Activated CD4-positive, alpha-beta memory T cell treated with anti-CD3 and anti-CD28 coated beads for 36 hours (primary cell): ENCODE data around the gene SH3BGRL3. TPM values are rescaled to one million over a fixed set of nuclear protein-coding genes. Genes with fewer than 3 reads are reported as not detected.

Source experiments
- CTCF ChIA-PET: fragments of 350-600 bp; sonication (Branson Sonifier 250); formaldehyde crosslinking; loops from one replicate; lab custom pipeline; 2021; ENCODE audit warnings: antibody characterized with exemption, inconsistent platforms; lab: Charles Lee
- POLR2A ChIA-PET: fragments of 350-600 bp; sonication (Branson Sonifier 250); formaldehyde crosslinking; loops from one replicate; lab custom pipeline; 2021; ENCODE audit warnings: antibody characterized with exemption; lab: Charles Lee
- DNase-seq: peaks from one replicate; pipeline ENCODE4 v3.0.0-alpha.2; 2020
- H3K27ac Mint-ChIP-seq: one replicate; pipeline ENCODE4 v1.8.0; 2021; ENCODE audit warnings: mixed read lengths
- H3K27me3 Mint-ChIP-seq: one replicate; pipeline ENCODE4 v1.8.0; 2021; ENCODE audit warnings: mixed read lengths
- H3K36me3 Mint-ChIP-seq: one replicate; pipeline ENCODE4 v1.8.0; 2021; ENCODE audit warnings: mixed read lengths
- H3K4me1 Mint-ChIP-seq: one replicate; pipeline ENCODE4 v1.8.0; 2021; ENCODE audit warnings: low read depth, mixed read lengths
- H3K4me3 Mint-ChIP-seq: one replicate; pipeline ENCODE4 v1.8.0; 2021; ENCODE audit warnings: mild to moderate bottlenecking, mixed read lengths
- H3K9me3 Mint-ChIP-seq: one replicate; pipeline ENCODE4 v1.8.0; 2021; ENCODE audit warnings: mixed read lengths
- intact Hi-C: fragments of 100-400 bp; cut with micrococcal nuclease; formaldehyde crosslinking; loops from one replicate; pipeline ENCODE4 v1.15.1; 2023
- total RNA-seq, 2 experiments: library from RNA; stranded (reverse); gene quantifications; one replicate each; pipeline ENCODE4 v1.2.3, GENCODE V29; 2021

SH3BGRL3 gene
- total RNA-seq, 2 experiments from 2014 or later = 305 to 320 TPM

GRCh38 chr1:26284597-26285347 is 4.9 kb downstream of the SH3BGRL3 start:
- intact Hi-C loops = loop anchor here (1.0 to 10.0 kb wide), 4 partner anchors 8 to 410 kb away; partner anchors contain the start of genes ARID1A and HMGN2
- H3K27ac Mint-ChIP-seq = peak overlapping the region; percentile 98
- peak; percentile 98 for DNase-seq

GRCh38 chr1:26285366-26286063 is 5.6 kb downstream of the SH3BGRL3 start:
- peak; percentile 74 for DNase-seq
- H3K4me1 Mint-ChIP-seq = peaks cover 97% of the 10 kb centered on the region
- H3K4me3 Mint-ChIP-seq = no peak overlapping the region
- peaks cover 27% of the 10 kb centered on the region for H3K36me3 Mint-ChIP-seq
- no peaks in the 10 kb centered on the region for H3K27me3 Mint-ChIP-seq
- ChIA-PET CTCF (interaction anchor here (0.6 to 22.4 kb wide), 12 partner anchors 10 to 148 kb away, joined by 3 to 886 read pairs (median 4); partner anchors contain the start of genes CD52 and UBXN11), POLR2A (interaction anchor here (0.8 to 7.9 kb wide), 6 partner anchors 10 to 115 kb away, joined by 3 to 100 read pairs (median 16); partner anchors contain the start of genes CD52, UBXN11 and ZNF593)
- H3K9me3 Mint-ChIP-seq = no peaks in the 10 kb centered on the region
- peak overlapping the region; percentile 98 for H3K27ac Mint-ChIP-seq
- intact Hi-C loops = loop anchor here (2.0 to 10.0 kb wide), 3 partner anchors 77 to 409 kb away; partner anchors contain the start of genes ARID1A and HMGN2

More at GRCh38 chr1:26284597-26285347, 4.9 kb downstream of the SH3BGRL3 start:
- no peaks in the 10 kb centered on the region for H3K27me3 Mint-ChIP-seq
- CTCF ChIA-PET = interaction anchor here (0.7 to 22.4 kb wide), 17 partner anchors 9 to 186 kb away, joined by 3 to 886 read pairs (median 4); partner anchors contain the start of genes CD52, DHDDS and UBXN11
- POLR2A ChIA-PET = interaction anchor here (0.8 to 7.9 kb wide), 7 partner anchors 10 to 115 kb away, joined by 3 to 100 read pairs (median 15); partner anchors contain the start of genes CD52, UBXN11 and ZNF593
- no peaks in the 10 kb centered on the region for H3K9me3 Mint-ChIP-seq
- H3K36me3 Mint-ChIP-seq = peaks cover 30% of the 10 kb centered on the region
- peak overlapping the region; percentile 68 for H3K4me3 Mint-ChIP-seq
- H3K4me1 Mint-ChIP-seq = peaks cover 90% of the 10 kb centered on the region

- Mint-ChIP-seq H3K9me3 (no peaks in the 10 kb centered on the region), H3K27me3 (no peaks in the 10 kb centered on the region), H3K4me3 (no peak overlapping the region), H3K27ac (peak overlapping the region; percentile 99), H3K36me3 (peaks cover 23% of the 10 kb centered on the region), H3K4me1 (peaks cover 98% of the 10 kb centered on the region)
- DNase-seq = no peak
- intact Hi-C loops = loop anchor here (10.0 kb wide), 1 partner anchor 409 kb away; the partner anchor contains the start of gene ARID1A
- ChIA-PET POLR2A (interaction anchor here (2.3 to 7.9 kb wide), 4 partner anchors 11 to 36 kb away, joined by 15 to 100 read pairs (median 24); partner anchors contain the start of genes CD52 and UBXN11), CTCF (interaction anchor here (0.6 to 22.4 kb wide), 10 partner anchors 11 to 147 kb away, joined by 3 to 886 read pairs (median 5); partner anchors contain the start of genes CD52 and UBXN11)
Measured at GRCh38 chr1:26286064-26286416, 6.2 kb downstream of the SH3BGRL3 start.

GRCh38 chr1:26287033-26287711 is 7.3 kb downstream of the SH3BGRL3 start:
- Mint-ChIP-seq H3K27ac (peak overlapping the region; percentile 99), H3K4me1 (peaks cover 97% of the 10 kb centered on the region), H3K27me3 (no peaks in the 10 kb centered on the region), H3K9me3 (no peaks in the 10 kb centered on the region), H3K36me3 (peaks cover 15% of the 10 kb centered on the region), H3K4me3 (peak overlapping the region; percentile 31)
- CTCF ChIA-PET = interaction anchor here (2.0 to 22.4 kb wide), 5 partner anchors 8 to 129 kb away, joined by 9 to 886 read pairs (median 30); partner anchors contain the start of genes CD52, SH3BGRL3 and UBXN11
- intact Hi-C loops = loop anchor here (1.0 to 10.0 kb wide), 2 partner anchors 8 to 408 kb away; partner anchors contain the start of gene ARID1A
- POLR2A ChIA-PET = interaction anchor here (1.0 to 7.9 kb wide), 4 partner anchors 8 to 36 kb away, joined by 5 to 100 read pairs (median 45); partner anchors contain the start of genes CD52, SH3BGRL3 and UBXN11
- DNase-seq = peak; percentile 87

DNA sequence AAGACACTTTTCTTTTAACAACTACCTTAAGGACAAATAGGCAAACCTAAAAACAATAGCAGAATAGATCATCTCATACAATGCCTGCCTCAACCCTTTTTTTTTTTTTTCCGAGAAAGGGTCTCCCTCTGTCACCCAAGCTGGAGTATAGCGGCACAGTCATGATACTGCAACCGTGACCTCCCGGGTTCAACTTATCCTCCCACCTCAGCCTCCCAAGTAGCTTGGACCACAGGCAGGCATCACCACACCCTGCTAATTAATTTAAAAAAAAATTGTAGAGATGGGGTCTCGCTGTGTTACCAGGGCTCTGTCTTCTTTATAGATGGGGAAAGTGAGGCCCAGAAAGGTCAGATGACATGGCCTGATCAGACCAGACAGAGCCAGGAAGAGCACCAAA is 7.9 kb downstream of the SH3BGRL3 start:
- H3K4me3 Mint-ChIP-seq = peak overlapping the region; percentile 31
- H3K27ac Mint-ChIP-seq = peak overlapping the region; percentile 99
- CTCF ChIA-PET = interaction anchor here (1.5 to 22.4 kb wide), 10 partner anchors 8 to 128 kb away, joined by 4 to 886 read pairs (median 12); partner anchors contain the start of genes CD52, CEP85, SH3BGRL3 and UBXN11
- DNase-seq = no peak
- POLR2A ChIA-PET = interaction anchor here (1.0 to 7.9 kb wide), 9 partner anchors 9 to 184 kb away, joined by 3 to 100 read pairs (median 5); partner anchors contain the start of genes CD52, CEP85, HMGN2 and SH3BGRL3
- no peaks in the 10 kb centered on the region for H3K9me3 Mint-ChIP-seq
- intact Hi-C loops = loop anchor here (1.0 to 10.0 kb wide), 4 partner anchors 9 to 407 kb away; partner anchors contain the start of gene ARID1A
- no peaks in the 10 kb centered on the region for H3K27me3 Mint-ChIP-seq
- H3K4me1 Mint-ChIP-seq = peaks cover 91% of the 10 kb centered on the region
- peaks cover 13% of the 10 kb centered on the region for H3K36me3 Mint-ChIP-seq

GRCh38 chr1:26288311-26288941 is 8.5 kb downstream of the SH3BGRL3 start:
- peak; percentile 89 for DNase-seq
- Mint-ChIP-seq H3K4me3 (peak overlapping the region; percentile 17), H3K36me3 (peaks cover 10% of the 10 kb centered on the region), H3K27ac (peak overlapping the region; percentile 99), H3K4me1 (peaks cover 85% of the 10 kb centered on the region), H3K27me3 (no peaks in the 10 kb centered on the region), H3K9me3 (no peaks in the 10 kb centered on the region)
- ChIA-PET POLR2A (interaction anchor here (1.1 to 7.9 kb wide), 11 partner anchors 10 to 184 kb away, joined by 3 to 100 read pairs (median 5); partner anchors contain the start of genes CD52, CEP85, DHDDS and HMGN2), CTCF (interaction anchor here (0.8 to 22.4 kb wide), 15 partner anchors 9 to 182 kb away, joined by 3 to 886 read pairs (median 6); partner anchors contain the start of genes CD52, CEP85, SH3BGRL3 and UBXN11)
- intact Hi-C loops = loop anchor here (1.0 to 10.0 kb wide), 3 partner anchors 20 to 406 kb away; partner anchors contain the start of gene ARID1A

- DNase-seq = peak; percentile 68
- peak overlapping the region; percentile 26 for H3K4me3 Mint-ChIP-seq
- peak overlapping the region; percentile 99 for H3K27ac Mint-ChIP-seq
- H3K27me3 Mint-ChIP-seq = no peaks in the 10 kb centered on the region
- POLR2A ChIA-PET = interaction anchor here (0.7 to 7.9 kb wide), 12 partner anchors 10 to 183 kb away, joined by 3 to 100 read pairs (median 5); partner anchors contain the start of genes CD52, CEP85, DHDDS and HMGN2
- intact Hi-C loops = loop anchor here (10.0 kb wide), 1 partner anchor 405 kb away; the partner anchor contains the start of gene ARID1A
- peaks cover 75% of the 10 kb centered on the region for H3K4me1 Mint-ChIP-seq
- H3K9me3 Mint-ChIP-seq = no peaks in the 10 kb centered on the region
- CTCF ChIA-PET = interaction anchor here (0.8 to 22.4 kb wide), 18 partner anchors 10 to 127 kb away, joined by 3 to 886 read pairs (median 6); partner anchors contain the start of genes CD52, CEP85, SH3BGRL3 and UBXN11
- peaks cover 7% of the 10 kb centered on the region for H3K36me3 Mint-ChIP-seq
Measured at GRCh38 chr1:26289158-26290059, 9.5 kb downstream of the SH3BGRL3 start.

- no peak overlapping the region for H3K4me3 Mint-ChIP-seq
- H3K9me3 Mint-ChIP-seq = no peaks in the 10 kb centered on the region
- intact Hi-C loops = no loop called here
- H3K27ac Mint-ChIP-seq = peak overlapping the region; percentile 99
- H3K36me3 Mint-ChIP-seq = peaks cover 2% of the 10 kb centered on the region
- peak; percentile 49 for DNase-seq
- H3K27me3 Mint-ChIP-seq = no peaks in the 10 kb centered on the region
- POLR2A ChIA-PET = interaction anchor here (0.7 to 7.9 kb wide), 6 partner anchors 9 to 182 kb away, joined by 3 to 100 read pairs (median 18); partner anchors contain the start of genes CD52, HMGN2, SH3BGRL3 and UBXN11
- CTCF ChIA-PET = interaction anchor here (0.8 to 22.4 kb wide), 8 partner anchors 11 to 126 kb away, joined by 3 to 886 read pairs (median 11); partner anchors contain the start of genes CD52, CEP85, SH3BGRL3 and UBXN11
- peaks cover 66% of the 10 kb centered on the region for H3K4me1 Mint-ChIP-seq
Measured at GRCh38 chr1:26290122-26290881, 10.4 kb downstream of the SH3BGRL3 start.
